ENCODE measurements around the gene GALK1. TPM values are rescaled to one million over a fixed set of nuclear protein-coding genes. Genes with fewer than 3 reads are reported as not detected.

GALK1 gene
- total and polyA plus RNA-seq, 9 of the 15 experiments (the other 6 are each of a cell fraction or from before 2014, with no cell fraction given), result 0.45 to 51.6 (median 17.4) TPM

DNA sequence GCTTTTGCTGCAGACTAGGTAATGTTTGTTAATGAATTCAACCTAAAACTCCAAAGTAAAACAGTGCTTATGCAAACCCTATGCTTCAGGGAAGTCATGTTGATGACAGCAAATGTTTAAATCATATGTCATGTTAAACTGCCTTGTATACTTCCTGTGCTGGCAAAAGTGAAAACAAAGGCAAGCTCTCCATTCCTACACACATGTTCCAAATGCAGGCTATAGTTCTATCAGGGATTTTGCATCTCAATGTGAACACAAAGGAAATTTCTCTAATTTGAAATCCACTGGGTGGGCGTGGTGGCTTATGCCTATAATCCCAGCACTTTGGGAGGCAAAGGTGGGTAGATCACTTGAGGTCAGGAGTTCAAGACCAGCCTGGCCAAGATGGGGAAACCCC is 38.9 kb upstream of the GALK1 start:
- no peaks in the 10 kb centered on the region for H3K9me3 ChIP-seq (replicated peaks; ENCODE audit: control insufficient read depth, insufficient read depth, low read depth, low read length)
- no peaks in the 10 kb centered on the region for H3K9me1 ChIP-seq (ENCODE audit: control insufficient read depth, insufficient read depth, low read length)
- H3K4me2 ChIP-seq (ENCODE audit: insufficient read depth, low read length), result no peak overlapping the region
- no peaks in the 10 kb centered on the region for H4K20me1 ChIP-seq (replicated peaks; ENCODE audit: control insufficient read depth, insufficient read depth, low read length)
- H3K4me3 ChIP-seq, result no peak overlapping the region
- in situ Hi-C loops (cut with MboI), result no loop called here
- CTCF ChIA-PET (ENCODE audit: low intra/inter-chr PET ratio), result no interaction called here
- DNase-seq (ENCODE audit: extremely low read depth in 1 of 4, low spot score in 3 of 4), result no peak
- POLR2A ChIA-PET, result interaction anchor here (0.6 to 2.4 kb wide), 10 partner anchors 9 to 31 kb away, joined by 3 to 11 read pairs (median 5); partner anchors contain the start of gene UNK
- no peak for ATAC-seq
- H3K9ac ChIP-seq (ENCODE audit: insufficient read depth in 1 of 2, low read depth in 2 of 2, low read length in 2 of 2), result no peak overlapping the region
- peaks cover 9% of the 10 kb centered on the region; the same call in 1 of the 3 replicates for H3K36me3 ChIP-seq (ENCODE audit: control insufficient read depth, insufficient read depth, low read length)
- no peak overlapping the region for H2AFZ ChIP-seq (ENCODE audit: low read depth, low read length)
- H3K27me3 ChIP-seq (ENCODE audit: control insufficient read depth in 2 of 2, insufficient read depth in 2 of 2, low read length in 2 of 2), result no peaks in the 10 kb centered on the region
- FAIRE-seq, result no peak
- H3K79me2 ChIP-seq (ENCODE audit: control insufficient read depth, insufficient read depth, low read length), result no peaks in the 10 kb centered on the region
- H3K4me1 ChIP-seq (replicated peaks in 1 of 2; ENCODE audit: control insufficient read depth in 2 of 2, insufficient read depth in 2 of 2, low read length in 2 of 2), result peaks cover 3 to 5% of the 10 kb centered on the region in 2 experiments; a peak in 3 of 5 replicates
- no TSS peak for BruUV-seq (replicated peaks)
- WGBS (ENCODE audit: insufficient coverage, low coverage, missing lambda C conversion rate), result 82% methylated on average over 1 of the region's 1 CpG
- no peak for TF ChIP-seq MCM7 (IDR thresholded peaks at IDR 0.05)
- TF ChIP-seq, protein P1, sequence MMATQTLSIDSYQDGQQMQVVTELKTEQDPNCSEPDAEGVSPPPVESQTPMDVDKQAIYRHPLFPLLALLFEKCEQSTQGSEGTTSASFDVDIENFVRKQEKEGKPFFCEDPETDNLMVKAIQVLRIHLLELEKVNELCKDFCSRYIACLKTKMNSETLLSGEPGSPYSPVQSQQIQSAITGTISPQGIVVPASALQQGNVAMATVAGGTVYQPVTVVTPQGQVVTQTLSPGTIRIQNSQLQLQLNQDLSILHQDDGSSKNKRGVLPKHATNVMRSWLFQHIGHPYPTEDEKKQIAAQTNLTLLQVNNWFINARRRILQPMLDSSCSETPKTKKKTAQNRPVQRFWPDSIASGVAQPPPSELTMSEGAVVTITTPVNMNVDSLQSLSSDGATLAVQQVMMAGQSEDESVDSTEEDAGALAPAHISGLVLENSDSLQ (IDR thresholded peaks at IDR 0.05), result no peak
- TF ChIP-seq, protein P2, sequence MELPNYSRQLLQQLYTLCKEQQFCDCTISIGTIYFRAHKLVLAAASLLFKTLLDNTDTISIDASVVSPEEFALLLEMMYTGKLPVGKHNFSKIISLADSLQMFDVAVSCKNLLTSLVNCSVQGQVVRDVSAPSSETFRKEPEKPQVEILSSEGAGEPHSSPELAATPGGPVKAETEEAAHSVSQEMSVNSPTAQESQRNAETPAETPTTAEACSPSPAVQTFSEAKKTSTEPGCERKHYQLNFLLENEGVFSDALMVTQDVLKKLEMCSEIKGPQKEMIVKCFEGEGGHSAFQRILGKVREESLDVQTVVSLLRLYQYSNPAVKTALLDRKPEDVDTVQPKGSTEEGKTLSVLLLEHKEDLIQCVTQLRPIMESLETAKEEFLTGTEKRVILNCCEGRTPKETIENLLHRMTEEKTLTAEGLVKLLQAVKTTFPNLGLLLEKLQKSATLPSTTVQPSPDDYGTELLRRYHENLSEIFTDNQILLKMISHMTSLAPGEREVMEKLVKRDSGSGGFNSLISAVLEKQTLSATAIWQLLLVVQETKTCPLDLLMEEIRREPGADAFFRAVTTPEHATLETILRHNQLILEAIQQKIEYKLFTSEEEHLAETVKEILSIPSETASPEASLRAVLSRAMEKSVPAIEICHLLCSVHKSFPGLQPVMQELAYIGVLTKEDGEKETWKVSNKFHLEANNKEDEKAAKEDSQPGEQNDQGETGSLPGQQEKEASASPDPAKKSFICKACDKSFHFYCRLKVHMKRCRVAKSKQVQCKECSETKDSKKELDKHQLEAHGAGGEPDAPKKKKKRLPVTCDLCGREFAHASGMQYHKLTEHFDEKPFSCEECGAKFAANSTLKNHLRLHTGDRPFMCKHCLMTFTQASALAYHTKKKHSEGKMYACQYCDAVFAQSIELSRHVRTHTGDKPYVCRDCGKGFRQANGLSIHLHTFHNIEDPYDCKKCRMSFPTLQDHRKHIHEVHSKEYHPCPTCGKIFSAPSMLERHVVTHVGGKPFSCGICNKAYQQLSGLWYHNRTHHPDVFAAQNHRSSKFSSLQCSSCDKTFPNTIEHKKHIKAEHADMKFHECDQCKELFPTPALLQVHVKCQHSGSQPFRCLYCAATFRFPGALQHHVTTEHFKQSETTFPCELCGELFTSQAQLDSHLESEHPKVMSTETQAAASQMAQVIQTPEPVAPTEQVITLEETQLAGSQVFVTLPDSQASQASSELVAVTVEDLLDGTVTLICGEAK (IDR thresholded peaks at IDR 0.05), result no peak
- TF ChIP-seq, protein P2 (CRISPR knock-in tag; IDR thresholded peaks at IDR 0.05), result no peak
- TF ChIP-seq NBN (IDR thresholded peaks at IDR 0.05; ENCODE audit: low read depth), result no peak
- no peak for TF ChIP-seq ZNF263 (CRISPR knock-in tag; IDR thresholded peaks at IDR 0.05; ENCODE audit: borderline replicate concordance)
- no peak for TF ChIP-seq TAF7 (tag; IDR thresholded peaks at IDR 0.05)
- intact Hi-C loops (cut with micrococcal nuclease), result no loop called here
- H3K27ac ChIP-seq (ENCODE audit: extremely low read depth, low read depth, low read length), result no peak overlapping the region

Measured in K562 (cell line).